ENCODE results near the gene ASMT.

GRCh38 chrX:1673337-1673736 is 58.5 kb downstream of the ASMT start:
- no peak for TF ChIP-seq POLR2AphosphoS5 (IDR thresholded peaks at IDR 0.05; ENCODE audit: low read depth, low read length)
- TF ChIP-seq REST (IDR thresholded peaks at IDR 0.05; ENCODE audit: insufficient read depth in 1 of 2, low read depth in 2 of 2, low read length in 2 of 2) = no peak
- TF ChIP-seq TAF1 (IDR thresholded peaks at IDR 0.05; ENCODE audit: borderline replicate concordance, insufficient read depth, low read length) = no peak
